GM12874 (cell line): Measurements from ENCODE around the gene SNF8.

Source experiments
- CTCF ChIP-seq: IDR thresholded peaks from 2 replicates; pipeline ENCODE4 v1.5.1; 2011; ENCODE audit warnings: low read depth, mild to moderate bottlenecking, control low read depth, low read length, moderate library complexity; ENCODE audit not compliant: insufficient read depth

Gene SNF8

GRCh38 chr17:48981927-48982539 is 37.4 kb upstream of the SNF8 start:
- TF ChIP-seq CTCF = no peak

- no peak for TF ChIP-seq CTCF
Measured at GRCh38 chr17:48973806-48974205, 29.2 kb upstream of the SNF8 start.

DNA sequence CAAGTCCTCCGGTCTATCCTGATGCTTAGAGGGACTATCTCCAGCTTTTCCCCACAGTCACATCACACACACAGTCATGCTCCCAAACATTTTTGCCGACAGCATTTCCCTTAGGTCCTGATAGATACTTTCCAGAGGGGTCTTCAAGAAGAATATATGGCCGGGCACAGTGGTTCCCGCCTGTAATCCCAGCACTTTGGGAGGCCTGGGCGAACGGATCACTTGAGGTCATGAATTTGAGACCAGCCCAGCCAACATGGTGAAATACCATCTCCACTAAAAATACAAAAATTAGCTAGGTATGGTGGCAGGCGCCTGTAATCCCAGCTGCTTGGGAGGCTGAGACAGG is 28.1 kb upstream of the SNF8 start:
- no peak for TF ChIP-seq CTCF

- no peak for TF ChIP-seq CTCF
Measured at GRCh38 chr17:48970865-48971687, 26.4 kb upstream of the SNF8 start.

GRCh38 chr17:48970224-48970623 is 25.6 kb upstream of the SNF8 start:
- no peak for TF ChIP-seq CTCF

DNA sequence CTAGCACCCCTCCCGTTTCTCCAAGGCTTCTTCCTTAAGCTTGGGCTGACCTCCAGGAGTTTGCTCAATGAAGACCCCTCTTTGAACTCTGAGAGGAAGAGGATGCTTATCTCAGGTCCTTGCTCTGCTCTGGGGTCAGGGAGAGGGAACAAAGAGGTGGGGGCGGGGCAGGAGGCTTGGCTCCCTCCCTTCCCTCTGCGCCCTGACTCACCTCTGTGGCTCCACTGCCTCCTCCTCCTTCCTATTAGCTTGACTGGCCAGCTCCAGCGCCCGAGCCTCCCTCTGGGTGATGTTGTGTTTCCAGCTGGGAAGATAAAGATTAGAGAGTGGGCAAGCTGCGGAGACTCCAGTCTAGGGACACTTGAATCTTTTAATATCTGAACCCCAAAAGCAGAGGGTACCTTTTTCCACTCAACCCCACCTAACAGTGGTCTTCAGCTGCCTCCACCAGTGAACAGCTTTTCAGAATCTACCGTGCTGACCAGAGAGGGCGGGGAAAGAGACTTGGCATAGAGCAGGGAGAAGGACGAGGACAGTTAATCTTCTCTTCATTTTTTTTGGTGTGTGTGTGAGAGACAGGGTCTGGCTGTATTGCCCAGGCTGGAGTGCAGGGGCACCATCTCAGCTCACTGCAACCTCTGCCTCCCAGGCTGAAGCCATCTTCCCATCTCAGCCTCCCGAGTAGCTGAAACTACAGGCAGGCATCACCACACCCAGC is 17.0 kb upstream of the SNF8 start:
- TF ChIP-seq CTCF = no peak

DNA sequence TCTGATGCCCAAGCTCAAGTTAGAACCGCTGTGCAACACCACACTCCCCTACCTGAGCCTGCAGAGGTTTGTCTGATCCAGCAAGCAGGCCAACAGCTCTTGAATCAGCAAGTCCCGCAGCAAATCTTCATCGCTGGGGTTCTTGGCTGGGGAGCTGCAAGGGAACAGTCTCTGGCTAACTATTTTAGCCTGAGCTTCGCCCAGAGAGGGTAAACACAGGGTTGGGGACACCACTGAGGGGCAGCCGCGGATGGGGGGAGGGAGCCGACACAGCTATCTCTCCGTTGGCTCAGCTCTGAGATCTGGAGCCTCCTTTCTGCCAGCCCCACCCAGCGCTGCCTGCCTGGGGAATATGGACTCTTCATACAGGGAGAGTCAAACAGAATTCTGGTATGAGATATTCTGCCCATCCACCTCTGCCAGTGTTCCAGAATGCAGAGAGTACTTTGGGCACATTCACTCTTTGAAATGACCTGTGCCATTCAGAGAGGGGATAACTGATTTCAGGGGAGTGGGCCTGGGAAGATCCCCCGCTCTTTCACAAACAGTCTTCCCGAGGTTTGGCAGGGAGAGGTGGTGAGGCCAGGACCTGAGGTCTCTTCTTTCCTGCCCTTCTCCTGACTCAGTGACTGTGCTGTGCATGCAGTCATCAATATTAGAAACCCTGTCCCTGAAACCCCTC is 16.3 kb upstream of the SNF8 start:
- no peak for TF ChIP-seq CTCF
